Occipital lobe (tissue), 2 donors: ENCODE measurements around the gene HNF1B. TPM values are rescaled to one million over a fixed set of nuclear protein-coding genes. Genes with fewer than 3 reads are reported as not detected.
"Not testable (repeated sequence)": the region's sequence is repeated elsewhere in the genome, so short reads cannot be mapped to it uniquely, and the experiment has no call there.

Experiments used
- DNase-seq: peaks from one replicate; lab custom pipeline; 2025; lab: John Stamatoyannopoulos, UW
- total RNA-seq: library from RNA; depleted of rRNA; stranded (reverse); fragments of >200 nt; gene quantifications from one replicate; pipeline ENCODE4 v1.2.3, GENCODE V29; 2014

Gene HNF1B
- total RNA-seq, 1 donor from 2014 or later: not detected

DNA sequence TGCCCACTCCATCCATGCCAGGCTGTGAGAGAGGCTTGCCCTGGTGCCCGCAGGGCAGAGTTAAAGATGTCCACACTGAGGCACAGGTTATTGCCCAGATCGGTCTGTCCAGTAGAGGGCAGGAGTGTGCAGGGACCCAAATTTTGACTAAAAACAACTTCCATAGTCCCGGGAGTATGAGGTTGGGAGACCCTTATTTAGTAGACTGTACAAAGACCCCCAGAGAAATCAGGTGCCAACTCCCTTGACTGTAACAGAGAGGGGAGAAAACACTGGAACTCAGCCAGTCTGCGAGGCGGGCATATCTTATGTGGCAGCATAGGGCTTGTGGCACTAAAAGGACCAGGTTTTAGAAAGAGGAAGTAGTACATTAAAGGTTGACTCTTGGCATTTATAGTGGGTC lies 43.4 kb downstream of the HNF1B start:
- DNase-seq: no peak

DNA sequence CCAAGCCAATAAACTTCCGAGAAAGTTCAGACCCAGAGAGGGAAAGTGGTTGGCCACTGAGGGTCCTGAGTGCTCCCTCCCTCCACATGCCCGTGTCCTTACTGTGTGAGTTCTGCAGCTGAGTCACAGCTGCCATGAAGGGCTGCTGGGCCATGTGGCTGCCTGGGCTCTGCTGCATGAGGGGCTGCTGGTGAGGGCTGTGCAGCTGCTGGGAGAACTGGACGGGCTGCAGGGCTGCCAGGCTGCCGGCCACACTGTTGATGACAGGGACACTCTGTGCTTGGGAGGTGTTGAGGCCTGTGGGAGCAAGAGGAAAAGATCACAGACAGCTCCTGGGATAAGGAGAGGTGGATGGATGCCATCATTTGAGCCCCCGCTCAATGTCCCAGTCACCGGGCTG lies 44.0 kb downstream of the HNF1B start:
- DNase-seq: no peak

DNA sequence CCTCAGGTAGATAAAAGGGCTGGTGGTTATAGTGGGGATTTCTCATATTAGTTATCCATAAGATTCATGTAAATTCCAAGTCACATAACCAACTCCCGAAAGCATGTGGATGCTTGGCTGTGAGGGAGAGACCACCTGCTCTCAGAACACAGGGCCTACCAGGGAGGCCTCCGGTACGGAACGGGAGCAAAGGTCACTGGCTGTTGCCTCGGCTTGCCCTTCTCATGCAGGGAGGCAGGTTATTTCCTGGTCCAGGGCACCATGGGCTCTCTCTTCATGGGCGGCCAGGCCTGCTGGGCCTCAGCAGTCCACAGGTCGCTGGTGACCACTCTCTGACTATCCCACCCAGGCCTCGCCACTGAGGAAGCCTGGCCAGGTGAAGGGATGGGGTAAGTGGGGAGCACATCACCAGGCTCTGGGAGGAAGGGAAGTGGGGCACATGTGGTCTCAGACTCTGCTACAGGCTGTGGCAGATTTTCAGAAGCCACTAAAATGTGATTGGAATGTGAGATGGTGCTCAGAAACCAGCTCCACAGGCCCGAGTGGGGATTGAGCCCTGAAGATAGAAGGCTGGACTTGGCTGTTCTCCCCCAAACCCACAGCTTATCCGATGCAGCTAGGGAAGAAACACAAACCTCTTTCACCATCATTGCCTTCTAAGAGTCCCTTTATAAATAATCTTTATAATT lies 45.4 kb downstream of the HNF1B start:
- DNase-seq: no peak

GRCh38 chr17:37698911-37699255 lies 46.0 kb downstream of the HNF1B start:
- DNase-seq: no peak

- no peak for DNase-seq
Observed at GRCh38 chr17:37698132-37698910, 46.5 kb downstream of the HNF1B start.

GRCh38 chr17:37697381-37697780 lies 47.5 kb downstream of the HNF1B start:
- DNase-seq: no peak

- DNase-seq: no peak
Observed at GRCh38 chr17:37696366-37696765, 48.5 kb downstream of the HNF1B start.

DNA sequence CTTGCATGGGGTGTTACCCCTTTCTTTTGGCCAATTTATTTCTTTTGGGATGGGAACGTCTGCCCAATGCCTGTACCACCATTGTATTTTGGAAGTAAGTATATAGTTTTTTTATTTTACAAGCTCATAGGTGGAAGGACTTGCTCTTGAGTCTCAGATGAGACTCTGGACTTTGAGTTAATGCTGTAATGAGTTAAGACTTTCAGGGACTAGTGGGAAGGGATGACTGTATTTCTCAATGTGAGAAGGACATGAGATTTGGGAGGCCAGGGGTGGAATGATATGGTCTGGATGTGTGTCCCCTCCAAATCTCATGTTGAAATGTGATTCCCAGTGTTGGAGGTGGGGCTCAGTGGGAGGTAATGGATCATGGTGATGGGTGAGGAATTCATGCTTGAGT lies 49.1 kb downstream of the HNF1B start:
- no peak for DNase-seq

DNA sequence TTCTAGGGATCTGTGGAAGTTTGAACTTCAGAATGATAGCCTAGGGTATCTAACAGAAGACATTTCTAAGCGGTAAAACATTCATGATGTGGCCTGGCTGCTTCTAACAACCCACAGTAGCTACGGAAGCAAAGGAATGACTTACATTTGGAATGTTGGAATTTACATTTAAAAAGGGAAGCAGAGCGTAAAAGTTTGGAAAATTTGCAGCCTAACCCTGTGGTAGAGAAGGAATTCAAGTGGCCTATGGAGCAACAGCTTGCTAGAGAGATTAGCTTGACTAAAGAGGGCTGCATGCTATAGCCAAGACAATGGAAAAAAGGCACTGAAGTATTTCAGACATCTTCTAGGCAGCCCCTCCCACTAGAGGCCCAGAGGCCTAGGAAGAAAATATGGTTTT lies 50.1 kb downstream of the HNF1B start:
- DNase-seq: no peak

DNA sequence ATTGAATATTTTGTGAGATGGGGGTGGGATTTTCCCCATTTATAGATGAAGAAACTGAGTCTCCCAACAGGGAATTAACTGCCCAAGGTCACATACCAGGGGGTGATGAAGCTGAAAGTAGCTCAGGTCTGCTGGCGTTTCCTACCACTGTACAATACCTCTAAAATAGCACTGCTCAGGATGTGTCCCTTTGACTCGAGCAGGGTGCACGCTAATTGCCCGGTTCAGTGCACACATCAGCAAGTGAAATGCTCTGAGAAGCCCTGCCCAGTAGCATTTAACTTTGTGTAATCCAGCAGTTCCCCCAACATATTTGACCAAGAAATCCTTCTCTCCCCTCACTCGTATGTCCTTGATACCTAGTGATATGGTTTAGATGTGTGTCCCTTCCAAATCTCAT lies 51.5 kb downstream of the HNF1B start:
- no peak for DNase-seq

- DNase-seq: no peak
Observed at GRCh38 chr17:37691807-37692206, 53.1 kb downstream of the HNF1B start.

GRCh38 chr17:37689317-37689716 lies 55.5 kb downstream of the HNF1B start:
- DNase-seq: no peak

- no peak for DNase-seq
Observed at GRCh38 chr17:37683454-37683984, 61.3 kb downstream of the HNF1B start.

DNA sequence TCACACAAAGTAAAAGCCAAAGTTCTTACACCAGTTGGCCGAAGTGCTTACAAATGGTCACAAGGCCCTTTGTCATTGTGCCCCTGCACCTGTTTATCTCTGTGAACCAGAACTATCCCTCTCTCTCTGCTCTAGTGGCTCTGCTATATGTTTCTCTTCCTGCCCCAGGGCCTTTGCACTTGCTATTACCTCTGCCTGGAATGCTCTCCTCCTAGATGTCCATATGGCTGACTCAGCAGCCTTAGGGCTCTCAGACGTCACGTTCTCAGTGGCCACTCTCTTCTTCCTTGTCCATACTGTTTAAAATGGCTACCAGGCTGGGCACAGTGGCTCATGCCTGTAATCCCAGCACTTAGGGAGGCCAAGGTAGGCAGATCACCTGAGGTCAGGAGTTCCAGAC lies 62.9 kb downstream of the HNF1B start:
- no peak for DNase-seq

- DNase-seq: not testable (repeated sequence)
Observed at GRCh38 chr17:37679995-37680394, 64.9 kb downstream of the HNF1B start.

- no peak for DNase-seq
Observed at GRCh38 chr17:37678036-37678435, 66.8 kb downstream of the HNF1B start.

- DNase-seq: no peak
Observed at GRCh38 chr17:37677021-37677420, 67.8 kb downstream of the HNF1B start.

GRCh38 chr17:37676115-37676925 lies 68.5 kb downstream of the HNF1B start:
- no peak for DNase-seq

DNA sequence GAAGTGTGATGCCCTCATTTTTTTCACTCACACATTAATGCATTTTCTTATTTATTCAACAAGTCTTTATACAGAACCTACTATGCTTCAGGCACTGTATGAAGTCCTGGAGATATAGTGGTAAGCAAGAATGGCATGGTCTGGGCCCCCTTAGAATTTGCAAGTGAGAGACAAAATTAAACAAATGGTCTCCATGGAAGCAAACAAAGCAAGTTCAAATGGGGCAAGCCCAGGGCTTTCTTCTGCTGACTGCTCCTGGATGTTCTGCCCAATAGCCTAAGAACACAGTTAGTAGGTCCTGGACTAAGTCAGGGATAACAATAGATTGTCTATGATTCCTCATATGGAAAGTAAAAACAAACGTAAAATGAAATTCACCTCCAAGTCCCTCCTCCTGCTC lies 70.3 kb downstream of the HNF1B start:
- no peak for DNase-seq

- DNase-seq: no peak
Observed at GRCh38 chr17:37673386-37673785, 71.5 kb downstream of the HNF1B start.

- no peak for DNase-seq
Observed at GRCh38 chr17:37672548-37673078, 72.2 kb downstream of the HNF1B start.
